ENCODE measurements around the gene WHAMM. TPM values are rescaled to one million over a fixed set of nuclear protein-coding genes. Genes with fewer than 3 reads are reported as not detected.

The WHAMM gene
- total and polyA plus RNA-seq, 2 donors (not counting 3 experiments of a cell fraction or from before 2014, with no cell fraction given): 4.1 to 9.4 TPM

DNA sequence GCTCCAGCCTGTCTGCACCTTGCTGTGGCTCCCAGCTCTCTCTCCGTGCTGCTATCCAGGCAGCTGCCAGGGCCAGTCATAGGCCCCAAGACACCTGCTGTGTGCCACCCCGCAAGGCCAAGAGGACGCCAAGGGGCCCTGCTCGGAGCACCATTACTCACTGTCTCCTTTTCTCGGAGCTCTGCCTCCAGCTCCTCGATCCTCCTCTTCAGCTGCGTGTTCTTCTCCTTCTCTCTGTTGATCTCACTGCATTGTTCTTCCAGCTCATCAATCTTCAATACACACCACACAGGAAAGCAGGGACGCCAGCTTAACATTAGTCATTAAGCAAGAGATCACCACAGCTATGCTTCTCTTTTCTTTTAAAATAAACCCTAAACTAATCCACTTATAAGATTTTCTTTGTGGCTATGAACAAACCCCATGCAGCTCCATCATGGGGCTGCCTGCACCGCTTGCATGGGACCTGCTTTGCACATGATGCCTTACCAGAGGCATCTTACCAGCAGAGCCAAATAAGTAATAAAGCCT is 42.6 kb downstream of the WHAMM start:
- intact Hi-C loops (cut with micrococcal nuclease): no loop called here
- no peak for DNase-seq (ENCODE audit: low read depth, low spot score)
- POLR2A ChIA-PET: no interaction called here
- no peaks in the 10 kb centered on the region for H3K79me2 ChIP-seq (ENCODE audit: control insufficient read depth, insufficient read depth, low read length)
- H3K9me3 ChIP-seq (replicated peaks; ENCODE audit: control insufficient read depth, insufficient read depth, low read length): no peaks in the 10 kb centered on the region
- H3K27ac ChIP-seq (ENCODE audit: insufficient read depth, low read depth, low read length): no peak overlapping the region
- H3K9ac ChIP-seq (replicated peaks; ENCODE audit: extremely low read depth, insufficient read depth, low read length): no peak overlapping the region
- no peak for TF ChIP-seq JUN (IDR thresholded peaks at IDR 0.05; ENCODE audit: borderline replicate concordance, insufficient read depth, insufficient read length, low read depth)
- no peak for TF ChIP-seq POLR2AphosphoS5 (IDR thresholded peaks at IDR 0.05; ENCODE audit: insufficient read depth, low read depth, low read length)
- TF ChIP-seq, protein P1, sequence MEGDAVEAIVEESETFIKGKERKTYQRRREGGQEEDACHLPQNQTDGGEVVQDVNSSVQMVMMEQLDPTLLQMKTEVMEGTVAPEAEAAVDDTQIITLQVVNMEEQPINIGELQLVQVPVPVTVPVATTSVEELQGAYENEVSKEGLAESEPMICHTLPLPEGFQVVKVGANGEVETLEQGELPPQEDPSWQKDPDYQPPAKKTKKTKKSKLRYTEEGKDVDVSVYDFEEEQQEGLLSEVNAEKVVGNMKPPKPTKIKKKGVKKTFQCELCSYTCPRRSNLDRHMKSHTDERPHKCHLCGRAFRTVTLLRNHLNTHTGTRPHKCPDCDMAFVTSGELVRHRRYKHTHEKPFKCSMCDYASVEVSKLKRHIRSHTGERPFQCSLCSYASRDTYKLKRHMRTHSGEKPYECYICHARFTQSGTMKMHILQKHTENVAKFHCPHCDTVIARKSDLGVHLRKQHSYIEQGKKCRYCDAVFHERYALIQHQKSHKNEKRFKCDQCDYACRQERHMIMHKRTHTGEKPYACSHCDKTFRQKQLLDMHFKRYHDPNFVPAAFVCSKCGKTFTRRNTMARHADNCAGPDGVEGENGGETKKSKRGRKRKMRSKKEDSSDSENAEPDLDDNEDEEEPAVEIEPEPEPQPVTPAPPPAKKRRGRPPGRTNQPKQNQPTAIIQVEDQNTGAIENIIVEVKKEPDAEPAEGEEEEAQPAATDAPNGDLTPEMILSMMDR (IDR thresholded peaks at IDR 0.05; ENCODE audit: extremely low read depth in 1 of 2, insufficient read depth in 1 of 2, low read depth in 1 of 2, low read length in 2 of 2): no peak
- TF ChIP-seq FOS (IDR thresholded peaks at IDR 0.05; ENCODE audit: borderline replicate concordance, insufficient read depth, low read length): no peak
- TF ChIP-seq, protein P2, sequence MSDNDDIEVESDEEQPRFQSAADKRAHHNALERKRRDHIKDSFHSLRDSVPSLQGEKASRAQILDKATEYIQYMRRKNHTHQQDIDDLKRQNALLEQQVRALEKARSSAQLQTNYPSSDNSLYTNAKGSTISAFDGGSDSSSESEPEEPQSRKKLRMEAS (IDR thresholded peaks at IDR 0.05; ENCODE audit: insufficient read depth, insufficient read length): no peak
- TF ChIP-seq POLR2A (IDR thresholded peaks at IDR 0.05; ENCODE audit: low read depth, low read length): no peak
- no peak for TF ChIP-seq EZH2 (IDR thresholded peaks at IDR 0.05; ENCODE audit: borderline replicate concordance, low read depth, low read length, severe bottlenecking)
- no peak for TF ChIP-seq GATA2 (IDR thresholded peaks at IDR 0.05; ENCODE audit: insufficient read depth, insufficient read length, low read depth, low read length)
- H3K9me1 ChIP-seq (replicated peaks; ENCODE audit: control insufficient read depth, extremely low read depth, insufficient read depth, low read length): no peaks in the 10 kb centered on the region
- no peak overlapping the region for H3K4me3 ChIP-seq (replicated peaks in 1 of 3; ENCODE audit: insufficient read depth in 1 of 3, low read depth in 1 of 3, low read length in 3 of 3)
- H3K36me3 ChIP-seq (ENCODE audit: control insufficient read depth in 2 of 2, extremely low read depth in 1 of 2, insufficient read depth in 2 of 2, low read length in 2 of 2): no peaks in the 10 kb centered on the region
- dilution Hi-C loops (cut with MboI; ENCODE audit: extremely low pct_ligation_motif_present, low sequenced_read_pairs): no loop called here
- H2AFZ ChIP-seq (ENCODE audit: low read depth, low read length): no peak overlapping the region
- H3K27me3 ChIP-seq (ENCODE audit: control insufficient read depth in 2 of 2, insufficient read depth in 2 of 2, low read length in 2 of 2): no peaks in the 10 kb centered on the region
- H4K20me1 ChIP-seq (replicated peaks; ENCODE audit: control insufficient read depth, extremely low read depth, insufficient read depth, low read length): no peaks in the 10 kb centered on the region
- no peaks in the 10 kb centered on the region for H3K4me1 ChIP-seq (ENCODE audit: control insufficient read depth, extremely low read depth, insufficient read depth, low read length)
- BruUV-seq (replicated peaks): no TSS peak
- no peak for FAIRE-seq
- CTCF ChIA-PET: interaction anchor here (0.9 kb wide), 1 partner anchor 19 kb away, joined by 3 read pairs; no protein-coding TSS in a partner anchor
- no peak overlapping the region for H3K4me2 ChIP-seq (ENCODE audit: insufficient read depth, low read length)
